Brain pericyte (primary cell): Measurements from ENCODE around the gene VPS13D.
"Not testable (repeated sequence)": the region's sequence is repeated elsewhere in the genome, so short reads cannot be mapped to it uniquely, and the experiment has no call there.

Experiments
- DNase-seq: peaks from one replicate; pipeline ENCODE4 v3.0.0-alpha.2; 2012; ENCODE audit warnings: low read depth, low spot score

VPS13D gene

GRCh38 chr1:12287869-12288268 lies 58.0 kb downstream of the VPS13D start:
- DNase-seq: no peak

GRCh38 chr1:12290828-12291227 lies 61.0 kb downstream of the VPS13D start:
- no peak for DNase-seq

- no peak for DNase-seq
Observed at GRCh38 chr1:12293416-12293815, 63.6 kb downstream of the VPS13D start.

GRCh38 chr1:12294076-12294475 lies 64.2 kb downstream of the VPS13D start:
- DNase-seq: no peak

- DNase-seq: no peak
Observed at GRCh38 chr1:12296016-12296415, 66.2 kb downstream of the VPS13D start.

- no peak for DNase-seq
Observed at GRCh38 chr1:12296623-12297022, 66.8 kb downstream of the VPS13D start.

- DNase-seq: no peak
Observed at GRCh38 chr1:12300706-12301105, 70.9 kb downstream of the VPS13D start.

GRCh38 chr1:12301518-12302237 lies 71.8 kb downstream of the VPS13D start:
- no peak for DNase-seq

- DNase-seq: no peak
Observed at GRCh38 chr1:12302798-12303447, 73.1 kb downstream of the VPS13D start.

GRCh38 chr1:12305377-12305776 lies 75.5 kb downstream of the VPS13D start:
- DNase-seq: no peak

- DNase-seq: peak; percentile 82
Observed at GRCh38 chr1:12309783-12310742, 80.2 kb downstream of the VPS13D start.

- no peak for DNase-seq
Observed at GRCh38 chr1:12314333-12314903, 84.6 kb downstream of the VPS13D start.

- no peak for DNase-seq
Observed at GRCh38 chr1:12315146-12315545, 85.3 kb downstream of the VPS13D start.

- DNase-seq: no peak
Observed at GRCh38 chr1:12316331-12316730, 86.5 kb downstream of the VPS13D start.

GRCh38 chr1:12320486-12320885 lies 90.7 kb downstream of the VPS13D start:
- DNase-seq: no peak

- no peak for DNase-seq
Observed at GRCh38 chr1:12324423-12324822, 94.6 kb downstream of the VPS13D start.

- DNase-seq: not testable (repeated sequence)
Observed at GRCh38 chr1:12324973-12325372, 95.1 kb downstream of the VPS13D start.

- no peak for DNase-seq
Observed at GRCh38 chr1:12326986-12327385, 97.2 kb downstream of the VPS13D start.

GRCh38 chr1:12327566-12327965 lies 97.7 kb downstream of the VPS13D start:
- DNase-seq: no peak

- DNase-seq: no peak
Observed at GRCh38 chr1:12333036-12333785, 103.4 kb downstream of the VPS13D start.

GRCh38 chr1:12335815-12336214 lies 106.0 kb downstream of the VPS13D start:
- DNase-seq: no peak
